DND-41 (cell line): ENCODE measurements around the gene CEMIP.

Experiments
- ATAC-seq: fragments of 200-7000 bp; cut with Tn5 transposase; 3 replicates; pipeline ENCODE4 v1.9.1; 2021; ENCODE audit warnings: low read depth; ENCODE audit not compliant: insufficient read depth
- DNase-seq: peaks from one replicate; pipeline ENCODE4 v3.0.0-alpha.2; 2020
- H2AFZ ChIP-seq: 2 replicates; pipeline ENCODE4 v1.6.0; 2012; ENCODE audit warnings: low read depth, low read length
- H3K27ac ChIP-seq: 2 replicates; pipeline ENCODE4 v1.5.1; 2012; ENCODE audit warnings: low read length, inconsistent platforms
- H3K27me3 ChIP-seq: fragments of 200-600 bp; sonication (generic); 2 replicates; pipeline ENCODE4 v1.6.0; 2012; ENCODE audit warnings: low read length, mild to moderate bottlenecking, inconsistent platforms; ENCODE audit not compliant: insufficient read depth, poor library complexity
- H3K36me3 ChIP-seq: 2 replicates; pipeline ENCODE4 v1.5.1; 2012; ENCODE audit warnings: low read length, inconsistent platforms; ENCODE audit not compliant: insufficient read depth
- H3K4me1 ChIP-seq: 2 replicates; pipeline ENCODE4 v1.5.1; 2012; ENCODE audit warnings: mild to moderate bottlenecking, low read length; ENCODE audit not compliant: insufficient read depth
- H3K4me2 ChIP-seq: 2 replicates; pipeline ENCODE4 v1.6.0; 2012; ENCODE audit warnings: mild to moderate bottlenecking, moderate library complexity, low read length, inconsistent platforms; ENCODE audit not compliant: insufficient read depth
- H3K4me3 ChIP-seq, 2 experiments: fragments of 200-600 bp in 1 of 2; shearing (Covaris generic) in 1 of 2; 2 replicates each; pipeline ENCODE4 v1.5.1; 2012 to 2016; ENCODE audit warnings: inconsistent platforms in 2 of 2, low read length in 2 of 2, mild to moderate bottlenecking in 2 of 2, low read depth in 1 of 2, moderate library complexity in 1 of 2
- H3K79me2 ChIP-seq: 2 replicates; pipeline ENCODE4 v1.6.0; 2012; ENCODE audit warnings: low read length, inconsistent platforms; ENCODE audit not compliant: insufficient read depth
- H3K9ac ChIP-seq: 2 replicates; pipeline ENCODE4 v1.6.0; 2012; ENCODE audit warnings: low read depth, mild to moderate bottlenecking, inconsistent platforms, low read length, moderate library complexity
- H3K9me3 ChIP-seq: 2 replicates; pipeline ENCODE4 v1.5.1; 2012; ENCODE audit warnings: low read length, moderate library complexity, mild to moderate bottlenecking, inconsistent platforms; ENCODE audit not compliant: insufficient read depth, severe bottlenecking
- H4K20me1 ChIP-seq: 2 replicates; pipeline ENCODE4 v1.6.0; 2012; ENCODE audit warnings: low read length; ENCODE audit not compliant: insufficient read depth
- EZH2 ChIP-seq: IDR thresholded peaks from 3 replicates; pipeline ENCODE4 v1.6.1; 2012; ENCODE audit warnings: borderline replicate concordance, low read depth, mild to moderate bottlenecking, moderate library complexity, low read length, inconsistent platforms; ENCODE audit not compliant: severe bottlenecking
- TF ChIP-seq, protein P1 (sequence below): IDR thresholded peaks from 2 replicates; pipeline ENCODE4 v1.5.1; 2012; ENCODE audit warnings: borderline replicate concordance, low read length, moderate library complexity, mild to moderate bottlenecking; ENCODE audit not compliant: poor library complexity, severe bottlenecking; ENCODE audit errors: extremely low read depth

The CEMIP gene

GRCh38 chr15:80838666-80839065 is 59.5 kb downstream of the CEMIP start:
- Histone ChIP-seq H3K4me3 (no peak overlapping the region), H3K4me2 (no peak overlapping the region), H4K20me1 (no peaks in the 10 kb centered on the region), H3K27me3 (peaks cover 3% of the 10 kb centered on the region), H3K4me1 (no peaks in the 10 kb centered on the region), H2AFZ (no peak overlapping the region), H3K79me2 (no peaks in the 10 kb centered on the region), H3K36me3 (no peaks in the 10 kb centered on the region), H3K9me3 (no peaks in the 10 kb centered on the region), H3K27ac (no peak overlapping the region), H3K9ac (no peak overlapping the region)
- DNase-seq (no peak), ATAC-seq (no peak)
- no peak for TF ChIP-seq EZH2
- TF ChIP-seq, protein P1, sequence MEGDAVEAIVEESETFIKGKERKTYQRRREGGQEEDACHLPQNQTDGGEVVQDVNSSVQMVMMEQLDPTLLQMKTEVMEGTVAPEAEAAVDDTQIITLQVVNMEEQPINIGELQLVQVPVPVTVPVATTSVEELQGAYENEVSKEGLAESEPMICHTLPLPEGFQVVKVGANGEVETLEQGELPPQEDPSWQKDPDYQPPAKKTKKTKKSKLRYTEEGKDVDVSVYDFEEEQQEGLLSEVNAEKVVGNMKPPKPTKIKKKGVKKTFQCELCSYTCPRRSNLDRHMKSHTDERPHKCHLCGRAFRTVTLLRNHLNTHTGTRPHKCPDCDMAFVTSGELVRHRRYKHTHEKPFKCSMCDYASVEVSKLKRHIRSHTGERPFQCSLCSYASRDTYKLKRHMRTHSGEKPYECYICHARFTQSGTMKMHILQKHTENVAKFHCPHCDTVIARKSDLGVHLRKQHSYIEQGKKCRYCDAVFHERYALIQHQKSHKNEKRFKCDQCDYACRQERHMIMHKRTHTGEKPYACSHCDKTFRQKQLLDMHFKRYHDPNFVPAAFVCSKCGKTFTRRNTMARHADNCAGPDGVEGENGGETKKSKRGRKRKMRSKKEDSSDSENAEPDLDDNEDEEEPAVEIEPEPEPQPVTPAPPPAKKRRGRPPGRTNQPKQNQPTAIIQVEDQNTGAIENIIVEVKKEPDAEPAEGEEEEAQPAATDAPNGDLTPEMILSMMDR: no peak

DNA sequence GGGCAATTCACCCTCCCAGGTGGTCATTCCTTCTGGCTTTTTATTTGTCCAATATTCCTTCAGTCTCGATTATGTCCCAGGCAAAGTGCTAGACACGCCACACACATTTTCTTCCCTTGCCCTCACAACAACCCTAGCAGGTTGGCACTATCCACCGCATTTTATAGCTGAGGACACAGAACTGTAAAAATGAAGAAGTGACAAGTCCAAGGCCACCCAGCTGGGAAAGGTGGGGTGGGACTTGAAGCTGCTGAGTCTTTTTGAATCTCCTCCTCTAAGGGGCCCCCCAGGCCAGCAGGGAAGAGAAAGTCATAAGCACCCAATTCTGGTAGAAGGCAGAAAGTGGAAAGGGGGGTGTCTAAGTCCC is 60.6 kb downstream of the CEMIP start:
- H3K36me3 ChIP-seq: no peaks in the 10 kb centered on the region
- no peak overlapping the region for H2AFZ ChIP-seq
- no peak overlapping the region for H3K27ac ChIP-seq
- no peak overlapping the region for H3K9ac ChIP-seq
- ATAC-seq (no peak), DNase-seq (no peak)
- H3K4me1 ChIP-seq: no peaks in the 10 kb centered on the region
- no peaks in the 10 kb centered on the region for H4K20me1 ChIP-seq
- H3K9me3 ChIP-seq: no peaks in the 10 kb centered on the region
- H3K27me3 ChIP-seq: peaks cover 3% of the 10 kb centered on the region
- no peak overlapping the region for H3K4me3 ChIP-seq
- TF ChIP-seq, protein P1: no peak
- no peak for TF ChIP-seq EZH2
- no peaks in the 10 kb centered on the region for H3K79me2 ChIP-seq
- H3K4me2 ChIP-seq: no peak overlapping the region

- TF ChIP-seq, protein P1: no peak
- TF ChIP-seq EZH2: no peak
- no peaks in the 10 kb centered on the region for H3K4me1 ChIP-seq
- H3K4me3 ChIP-seq: no peak overlapping the region
- no peak for DNase-seq
- no peak for ATAC-seq
- H3K4me2 ChIP-seq: no peak overlapping the region
- H3K27ac ChIP-seq: no peak overlapping the region
- no peak overlapping the region for H2AFZ ChIP-seq
- H4K20me1 ChIP-seq: no peaks in the 10 kb centered on the region
- H3K9me3 ChIP-seq: no peaks in the 10 kb centered on the region
- H3K36me3 ChIP-seq: no peaks in the 10 kb centered on the region
- H3K27me3 ChIP-seq: peaks cover under 1% of the 10 kb centered on the region
- H3K79me2 ChIP-seq: no peaks in the 10 kb centered on the region
- H3K9ac ChIP-seq: no peak overlapping the region
These were observed 61.3 kb downstream of the CEMIP start for GRCh38 chr15:80840182-80841130.
